Globus pallidus (tissue), 1 donor: ENCODE measurements around the gene SMYD3.

Experiments
- DNase-seq: peaks from one replicate; pipeline ENCODE4 v3.0.0-alpha.2; 2015; ENCODE audit warnings: low spot score

Gene SMYD3

DNA sequence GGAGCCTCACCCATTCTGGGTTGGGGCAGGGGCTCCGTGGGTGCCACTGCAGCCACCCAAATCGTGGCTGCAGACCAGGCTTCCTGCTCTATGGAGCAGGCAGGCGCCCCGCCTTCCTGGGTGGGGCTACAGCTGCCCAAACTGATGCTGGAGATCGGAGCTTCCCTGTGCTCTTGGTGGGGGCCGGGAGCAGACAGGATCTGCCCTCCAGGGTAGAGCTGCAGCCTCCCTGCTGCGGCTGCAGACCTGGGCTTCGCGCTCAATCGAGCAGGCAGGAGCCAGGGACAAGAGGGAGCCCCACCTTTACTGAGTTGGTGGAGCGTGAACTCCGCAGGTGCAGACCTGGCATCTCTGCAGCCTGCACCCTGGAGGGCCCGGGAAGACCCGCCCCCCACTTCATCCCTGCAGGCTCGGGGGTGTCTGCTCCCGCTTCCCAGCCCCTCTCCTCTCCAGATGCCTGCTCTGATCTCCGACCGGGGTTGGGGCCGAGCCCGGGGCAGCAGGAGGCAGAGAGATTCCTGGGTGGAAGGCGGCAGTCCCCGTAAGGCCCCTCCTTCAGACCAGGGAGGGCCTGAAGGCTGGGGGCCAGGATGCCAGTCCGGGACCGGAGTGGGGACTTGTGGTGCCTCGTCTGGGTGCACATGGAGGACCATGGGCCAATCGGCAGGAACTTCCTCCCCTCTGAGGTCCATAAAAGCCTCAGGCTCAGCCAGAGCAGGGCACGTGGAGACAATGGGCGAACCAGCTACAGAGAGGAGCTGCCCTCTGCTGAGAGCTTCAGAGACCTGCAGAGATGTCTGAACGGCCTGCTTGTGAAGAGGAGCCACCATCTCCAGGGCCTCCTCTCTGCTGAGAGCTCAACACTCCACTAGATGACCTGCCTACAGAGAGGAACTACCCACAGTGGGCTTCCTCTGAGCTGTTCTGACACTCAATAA lies 359.3 kb downstream of the SMYD3 start:
- no peak for DNase-seq

DNA sequence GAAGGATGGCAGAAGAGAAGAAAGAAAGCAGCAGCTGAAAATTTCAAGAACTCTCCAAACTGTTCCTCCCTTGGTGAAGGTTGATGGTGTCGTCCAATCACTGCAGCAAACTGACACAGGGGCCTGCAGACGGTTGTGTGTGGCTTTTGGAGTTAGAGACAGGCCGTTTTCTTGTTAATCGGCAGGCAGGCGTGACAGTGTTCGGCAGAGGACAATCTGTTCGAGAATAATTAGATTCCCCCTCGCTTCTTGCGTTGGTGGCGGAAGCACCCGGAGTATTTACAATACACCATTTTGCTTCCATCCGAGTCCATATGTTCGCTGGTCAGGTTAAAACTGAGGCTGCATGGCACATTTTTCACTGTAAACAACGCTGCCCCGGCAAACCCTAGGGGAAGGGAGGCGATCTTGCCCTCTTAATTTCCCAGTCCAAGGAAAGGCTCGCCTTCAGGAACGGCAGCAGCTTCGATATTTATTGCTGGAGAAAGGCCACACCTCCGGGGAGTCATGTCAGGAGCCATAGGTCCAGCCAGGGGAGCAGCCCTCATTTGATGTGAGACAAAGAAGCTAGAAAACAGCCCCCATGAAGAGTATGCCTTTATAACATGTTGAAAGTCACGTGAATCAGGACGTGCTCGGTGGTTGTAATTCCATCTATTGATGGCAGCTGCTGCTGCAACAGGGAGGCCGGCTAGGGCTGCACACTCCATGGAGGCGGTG lies 360.1 kb downstream of the SMYD3 start:
- no peak for DNase-seq

DNA sequence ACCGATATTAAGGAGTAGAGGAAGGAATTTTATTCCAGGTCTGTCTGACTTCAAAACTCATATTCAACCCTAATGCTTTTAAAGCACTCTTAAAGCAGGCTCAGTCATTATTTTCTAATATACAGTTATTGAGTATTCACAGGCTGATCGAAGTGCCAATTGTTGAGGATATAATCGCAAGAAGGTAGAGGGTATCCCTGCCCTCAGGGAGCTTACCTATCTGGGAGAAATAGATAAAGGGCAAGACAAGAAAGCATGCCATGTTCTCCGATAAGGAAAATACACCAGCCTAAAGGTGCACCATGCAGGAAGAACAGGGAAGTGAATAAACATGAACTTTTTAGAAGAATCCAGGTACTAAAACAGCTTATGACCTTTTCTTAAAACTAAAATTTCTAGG lies 361.2 kb downstream of the SMYD3 start:
- DNase-seq, result no peak

DNA sequence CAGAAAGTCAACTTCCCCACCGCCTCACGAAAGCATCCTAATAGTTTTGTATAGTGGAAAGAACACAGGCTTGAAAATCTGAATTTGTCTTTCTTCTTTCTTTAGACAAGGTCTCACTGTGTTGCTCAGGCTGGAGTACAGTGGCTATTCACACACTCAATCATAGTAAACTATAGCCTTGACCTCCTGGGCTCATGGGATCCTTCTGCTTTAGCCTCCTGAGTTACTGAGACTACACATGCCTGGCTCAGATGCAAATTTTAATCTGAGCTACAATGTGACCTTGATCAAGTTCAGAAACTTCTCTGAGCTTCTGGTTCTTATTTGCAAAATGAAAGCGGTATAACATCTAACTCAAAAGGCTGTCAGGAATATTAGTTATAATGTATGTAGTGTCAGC lies 362.1 kb downstream of the SMYD3 start:
- DNase-seq, result no peak

DNA sequence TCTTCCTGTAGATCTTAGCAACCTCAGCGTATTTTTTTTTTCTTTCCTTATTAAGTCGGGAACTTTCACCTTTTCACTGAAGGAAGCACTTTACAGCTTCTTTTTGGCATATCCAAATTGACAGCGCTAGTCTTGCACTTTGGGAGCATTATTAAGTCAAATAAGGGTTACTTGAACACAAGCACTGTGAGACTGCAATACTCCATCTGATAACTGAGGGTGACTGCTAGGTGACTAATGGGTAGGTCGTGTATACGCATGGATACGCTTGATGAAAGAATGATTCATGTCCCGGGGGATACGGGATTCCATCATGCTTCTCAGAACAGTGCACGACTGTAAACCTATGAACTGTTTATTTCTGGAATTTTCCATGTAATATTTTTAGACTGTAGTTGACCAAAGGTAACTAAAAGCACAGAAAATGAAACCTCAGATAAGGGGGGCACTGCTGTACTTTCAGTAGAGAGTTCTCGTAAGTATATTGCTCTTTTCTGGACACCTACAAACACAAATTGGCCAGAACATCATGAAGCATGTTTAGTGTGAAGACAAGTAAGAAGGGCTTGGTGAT lies 364.7 kb downstream of the SMYD3 start:
- no peak for DNase-seq

DNA sequence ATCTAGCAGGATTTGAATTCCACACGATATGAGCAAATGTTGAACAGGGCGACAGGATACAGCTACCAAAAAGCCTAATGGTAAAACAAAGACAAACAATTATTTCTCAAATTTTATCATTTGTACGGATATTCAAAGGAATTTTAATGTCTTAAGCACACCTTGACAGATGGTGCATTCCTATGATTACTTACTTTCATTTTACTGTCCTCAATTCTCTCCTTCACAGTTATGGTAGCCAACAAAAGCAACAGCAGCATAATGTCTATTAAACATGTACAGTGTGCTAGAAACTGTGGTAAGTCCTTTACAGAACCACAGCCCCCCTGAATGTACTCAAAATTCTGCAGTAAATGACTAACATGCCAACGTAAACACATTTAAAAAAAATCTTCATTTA lies 365.8 kb downstream of the SMYD3 start:
- DNase-seq, result no peak

DNA sequence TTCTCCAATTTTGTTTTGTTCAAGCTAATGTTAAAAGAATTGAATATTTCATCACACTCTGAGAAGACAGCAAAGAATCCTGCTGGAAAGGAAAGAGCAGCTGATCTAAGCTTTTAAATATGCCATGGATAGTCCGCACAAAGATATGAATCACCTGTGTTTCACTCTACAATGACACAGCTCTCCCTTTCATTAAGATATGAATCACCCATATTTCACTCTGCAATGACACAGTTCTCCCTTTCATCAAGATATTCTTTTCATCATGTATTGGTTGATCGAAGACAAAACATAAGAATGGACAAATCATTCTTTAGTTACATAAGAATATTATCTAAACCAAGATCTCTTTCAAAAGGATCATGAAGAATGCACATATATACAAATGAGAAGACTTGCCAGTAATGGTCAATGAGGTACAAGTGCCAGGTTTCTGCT lies 367.3 kb downstream of the SMYD3 start:
- DNase-seq, result no peak

DNA sequence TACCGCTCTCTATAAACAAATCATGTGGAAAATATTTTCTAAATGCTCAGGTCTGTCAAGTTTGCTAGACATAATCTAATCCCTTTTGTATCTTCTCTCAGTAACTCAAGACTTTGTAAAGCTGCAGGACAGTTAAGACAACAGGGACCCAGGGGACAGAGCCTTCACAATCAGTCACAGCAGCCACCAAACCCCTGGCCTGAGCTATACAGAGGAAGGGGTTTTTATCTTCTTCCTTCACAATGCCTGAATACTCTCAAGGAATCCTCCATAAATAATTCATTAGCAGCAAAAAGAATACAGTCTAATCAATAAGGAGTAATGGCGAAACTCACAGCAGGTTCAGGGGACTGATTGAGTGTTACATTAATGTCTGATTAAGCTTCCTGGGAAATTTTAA lies 368.3 kb downstream of the SMYD3 start:
- no peak for DNase-seq

DNA sequence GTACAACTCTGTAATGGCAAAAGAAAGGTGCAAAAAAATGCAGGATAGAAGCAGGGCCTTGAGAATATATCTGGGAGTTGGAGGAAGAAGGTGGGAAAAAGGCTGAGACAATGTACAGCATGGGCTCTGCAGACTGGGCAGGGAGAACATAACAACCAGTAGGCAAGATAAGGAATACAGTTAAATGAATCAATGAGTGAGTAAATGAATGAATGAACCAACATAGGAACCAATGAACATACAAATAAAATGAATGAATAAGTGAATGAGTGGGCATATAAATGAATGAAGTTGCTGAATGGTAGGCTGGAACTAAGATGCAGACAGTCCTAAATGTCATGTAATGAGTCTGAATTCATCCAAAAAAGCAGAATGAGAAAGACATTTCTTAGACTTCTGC lies 370.6 kb downstream of the SMYD3 start:
- DNase-seq, result no peak

DNA sequence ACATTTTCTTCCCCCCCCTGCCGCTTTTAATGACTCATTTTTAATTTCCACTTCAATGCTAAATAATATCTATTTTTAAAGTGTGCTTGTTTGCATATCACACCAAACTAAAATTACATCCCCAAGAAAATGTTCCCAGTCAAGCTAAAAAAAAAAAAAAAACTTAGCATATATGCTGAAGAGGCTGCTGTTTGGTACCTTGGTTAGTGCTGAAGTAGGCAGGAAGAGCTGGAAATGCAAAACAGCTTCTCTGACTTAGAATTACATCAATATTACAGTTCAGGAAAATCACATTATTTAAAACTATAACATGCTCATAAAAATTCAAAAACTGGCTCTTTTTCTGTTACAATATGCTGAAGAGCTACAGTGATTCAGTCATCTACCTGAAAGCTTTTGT lies 372.3 kb downstream of the SMYD3 start:
- no peak for DNase-seq

DNA sequence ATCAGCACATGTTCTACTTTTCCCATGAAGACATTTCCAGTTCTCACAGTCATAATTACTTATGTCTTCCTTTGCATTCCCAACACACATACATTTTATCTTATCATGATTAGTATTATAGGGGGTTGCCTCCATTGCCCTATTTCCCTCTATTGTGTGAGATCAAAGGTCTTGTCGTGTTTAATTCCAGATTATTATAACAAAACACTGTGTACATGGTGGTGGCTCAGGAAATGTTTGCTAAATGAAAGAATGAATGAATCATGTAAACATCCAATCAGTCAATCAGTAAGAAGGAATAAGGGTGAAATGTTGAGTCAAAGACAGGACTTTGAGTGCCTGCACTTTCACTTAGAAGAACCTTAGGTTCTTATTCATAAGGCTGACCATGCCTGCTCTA lies 376.0 kb downstream of the SMYD3 start:
- DNase-seq, result no peak

DNA sequence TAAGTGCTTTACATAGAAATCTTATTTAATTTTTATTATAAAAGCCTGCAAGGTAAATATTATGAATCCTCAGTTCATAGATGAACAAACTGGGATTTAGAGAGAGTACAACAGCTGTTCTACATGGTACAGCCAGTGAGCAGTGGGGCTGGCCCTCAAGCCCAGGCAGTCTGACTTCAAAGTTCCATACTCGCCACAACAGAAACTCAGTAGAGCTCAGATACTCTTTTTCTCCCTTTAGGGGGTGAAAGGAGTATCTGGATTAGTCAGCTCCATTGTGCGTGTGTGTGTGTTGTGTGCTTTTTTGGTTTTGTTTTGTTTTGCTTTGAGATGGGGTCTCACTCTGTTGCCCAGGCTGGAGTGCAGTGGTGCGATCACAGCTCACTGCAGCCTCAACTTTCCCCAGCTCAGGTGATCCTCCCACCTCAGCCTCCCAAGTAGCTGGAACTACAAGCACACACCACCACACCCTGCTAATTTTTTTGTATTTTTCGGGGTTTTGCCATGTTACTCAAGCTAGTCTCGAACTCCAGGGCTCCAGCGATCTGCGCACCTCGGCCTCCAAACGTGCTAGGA lies 378.5 kb downstream of the SMYD3 start:
- no peak for DNase-seq

DNA sequence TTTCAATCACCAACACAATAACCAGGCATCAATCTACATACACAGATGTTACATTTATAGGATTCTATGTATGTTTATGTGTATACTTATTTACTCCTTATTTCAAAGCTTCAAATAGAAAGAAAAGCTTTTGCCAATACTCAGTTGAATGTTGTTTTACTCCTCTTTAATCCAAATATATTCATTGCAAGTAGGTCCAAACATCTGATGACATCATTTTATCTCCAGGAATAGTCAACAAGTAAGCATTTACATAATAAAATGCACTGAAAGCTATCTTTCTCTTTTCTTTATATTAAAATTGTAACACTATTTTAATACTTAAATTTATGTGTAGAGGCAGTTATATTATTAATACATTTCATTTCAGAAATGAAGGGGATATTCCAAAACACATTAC lies 380.5 kb downstream of the SMYD3 start:
- DNase-seq, result no peak

DNA sequence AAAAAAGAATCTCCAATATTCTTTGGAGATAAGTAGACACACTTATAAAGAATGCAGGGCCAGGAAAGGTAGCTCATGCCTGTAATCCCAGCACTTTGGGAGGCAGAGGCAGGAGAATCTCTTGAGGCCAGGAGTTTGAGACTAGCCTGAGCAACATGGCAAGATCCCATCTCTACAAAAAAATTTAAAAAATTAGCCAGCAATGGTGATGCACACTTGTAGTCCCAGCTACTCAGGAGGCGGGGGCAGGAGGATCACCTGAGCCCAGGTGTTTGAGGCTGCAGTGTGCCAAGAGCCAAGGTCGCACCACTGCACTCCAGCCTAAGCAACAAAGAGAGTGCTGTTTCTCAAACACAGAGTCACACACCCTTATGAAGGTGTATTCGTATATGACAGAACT lies 385.0 kb downstream of the SMYD3 start:
- no peak for DNase-seq

DNA sequence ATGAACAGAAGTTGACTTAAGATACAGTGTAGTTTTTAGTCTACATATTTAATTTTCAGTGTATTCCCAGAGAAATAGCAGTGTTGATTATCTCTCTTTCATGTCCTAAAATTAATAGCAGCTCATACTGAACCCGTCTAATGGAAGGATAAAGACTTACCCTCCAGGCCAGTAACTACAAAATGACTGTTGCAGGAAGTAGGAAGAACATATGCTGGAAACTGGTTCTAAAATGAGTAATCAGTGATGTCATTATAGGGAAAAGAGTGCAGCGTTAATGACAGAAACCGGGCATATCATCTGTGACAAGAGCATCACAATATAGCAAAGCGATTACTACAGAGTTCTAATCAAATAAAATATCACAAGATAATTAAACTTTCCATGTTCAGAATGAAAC lies 385.5 kb downstream of the SMYD3 start:
- DNase-seq, result no peak

DNA sequence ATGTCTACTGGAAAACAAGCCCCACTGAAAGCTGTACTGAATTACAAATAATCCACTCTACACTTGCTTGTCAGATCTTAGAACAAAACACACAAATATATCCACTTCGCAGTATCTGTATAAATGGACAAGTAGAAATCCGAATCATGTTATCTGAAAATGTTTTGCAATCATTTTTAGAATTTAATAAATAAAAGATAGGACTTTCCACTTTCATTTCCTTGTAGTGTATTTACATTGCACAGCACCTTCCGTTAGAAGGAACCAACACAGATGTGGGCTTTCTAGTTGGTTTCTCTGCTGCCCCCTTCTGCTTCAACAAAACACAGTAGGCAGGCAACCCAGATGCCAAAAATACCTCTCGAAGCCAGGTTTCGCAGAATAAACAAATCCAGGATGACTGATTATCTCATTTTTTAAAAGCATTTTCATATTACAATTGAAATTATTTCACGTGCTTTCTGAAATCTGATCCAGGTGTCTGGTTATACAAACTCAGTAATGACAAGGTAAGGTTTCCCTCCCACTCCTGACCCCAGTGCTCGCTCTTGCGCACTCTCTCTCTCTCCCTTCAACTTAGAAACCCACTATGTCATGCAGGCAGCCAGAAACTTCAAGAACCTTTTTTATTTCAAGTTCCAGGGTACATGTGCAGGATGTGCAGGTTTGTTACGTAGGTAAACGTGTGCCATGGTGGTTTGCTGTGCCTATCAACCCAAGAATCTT lies 389.9 kb downstream of the SMYD3 start:
- peak; percentile 26 for DNase-seq

DNA sequence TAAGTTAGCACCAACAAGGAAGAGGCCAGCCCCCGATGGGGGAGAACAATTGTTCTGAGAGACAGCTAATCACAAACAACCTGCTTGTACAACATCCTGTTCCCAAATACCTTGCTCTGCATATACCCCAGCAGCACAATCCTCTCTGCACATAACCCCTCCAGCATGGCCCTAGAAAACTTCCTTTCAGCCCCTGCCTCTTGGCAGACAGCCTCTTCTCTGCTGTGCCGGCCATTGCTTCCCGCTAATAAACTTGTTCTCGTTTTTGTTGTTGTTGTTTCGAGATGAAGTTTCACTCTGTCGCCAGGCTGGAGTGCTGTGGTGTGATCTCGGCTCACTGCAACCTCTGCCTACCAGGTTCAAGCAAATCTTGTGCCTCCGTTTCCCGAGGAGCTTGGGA lies 392.7 kb downstream of the SMYD3 start:
- DNase-seq, result no peak

DNA sequence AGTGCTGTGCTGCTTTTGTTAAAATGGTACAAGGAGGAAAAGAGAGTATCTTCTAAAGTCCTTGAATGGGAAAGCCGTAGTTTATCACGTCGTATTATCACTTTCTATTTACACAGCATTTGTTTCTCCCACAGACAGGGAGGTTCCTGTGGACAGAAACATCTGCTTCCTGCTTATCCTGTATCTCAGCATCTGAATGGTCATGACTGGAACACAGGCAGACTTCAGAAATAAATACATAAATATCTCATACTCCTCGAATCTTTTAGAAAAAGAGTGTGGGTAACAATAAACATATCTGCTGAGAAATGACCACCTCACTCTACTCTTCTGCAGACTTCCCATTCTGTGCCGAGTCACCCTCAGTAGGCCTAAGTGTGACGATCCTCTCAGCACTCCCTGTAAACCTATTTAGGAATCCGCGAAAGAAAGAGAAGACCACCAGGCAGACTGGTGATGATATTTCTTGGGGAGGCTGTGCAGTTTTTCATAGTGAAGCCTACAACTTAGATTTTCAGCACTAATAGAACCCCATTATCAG lies 393.5 kb downstream of the SMYD3 start:
- no peak for DNase-seq

DNA sequence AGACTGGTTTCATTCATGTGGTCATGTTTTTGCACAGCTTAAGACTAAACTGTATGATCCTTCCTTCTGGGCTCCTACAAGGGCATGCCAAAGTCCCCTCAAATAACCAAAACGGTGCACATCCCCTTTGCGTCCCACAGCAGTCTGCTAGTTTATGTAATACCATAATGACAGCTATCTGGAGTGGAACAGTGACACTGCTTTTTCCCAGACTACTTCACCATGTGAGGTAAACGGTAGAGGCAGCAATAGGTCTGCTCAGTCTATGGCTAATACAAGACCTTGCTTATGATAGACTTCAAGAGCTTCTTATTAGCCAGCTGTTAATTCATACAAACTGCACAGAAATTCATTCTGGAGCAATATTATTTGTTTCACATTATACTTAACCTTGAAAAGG lies 395.5 kb downstream of the SMYD3 start:
- no peak for DNase-seq

DNA sequence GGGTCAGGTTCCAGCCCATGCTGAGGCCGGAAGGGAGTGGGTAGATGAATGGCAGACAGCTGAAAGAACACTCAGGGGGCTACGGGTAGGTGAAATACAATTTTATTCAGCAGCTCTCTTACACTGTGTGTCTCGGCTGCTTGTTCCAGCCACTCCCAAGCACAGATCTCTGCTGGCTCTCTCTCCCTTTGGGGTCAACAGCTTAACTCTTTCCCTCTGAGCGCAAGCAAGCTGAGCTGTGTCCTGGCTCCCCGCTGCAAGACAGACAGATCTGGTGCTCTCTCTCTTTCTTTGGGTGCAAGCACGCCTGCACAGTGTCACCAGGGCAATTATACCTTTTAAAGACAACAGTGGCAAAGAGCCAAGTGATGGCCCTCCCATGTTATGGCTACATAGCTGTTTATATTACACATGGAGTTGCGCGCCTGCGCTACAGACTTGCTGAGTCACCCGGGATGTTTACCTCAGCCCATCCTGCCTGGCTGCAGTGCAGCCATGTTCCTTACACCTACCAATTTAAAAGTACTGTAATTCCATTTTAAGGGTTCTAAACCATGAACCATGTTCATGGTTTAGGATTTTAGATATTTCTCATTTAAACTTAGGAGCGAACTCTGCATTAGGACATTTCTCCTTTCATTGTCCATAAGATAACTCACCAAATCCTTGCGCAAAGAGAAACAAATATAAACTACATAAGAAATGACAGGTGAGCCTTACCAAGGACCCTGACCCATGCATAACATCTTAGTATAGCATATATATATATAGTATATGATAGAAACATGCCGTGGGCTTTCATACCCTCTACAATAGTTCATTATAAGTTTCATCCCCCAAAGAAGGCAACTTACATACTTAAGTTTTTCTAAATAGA lies 396.5 kb downstream of the SMYD3 start:
- DNase-seq, result no peak
